ENCODE measurements around the gene DRD2.

The DRD2 gene

GRCh38 chr11:113446112-113446511 is 29.1 kb downstream of the DRD2 start:
- no peak for DNase-seq (ENCODE audit: low spot score)

- no peak for DNase-seq (ENCODE audit: low spot score)
Measured at GRCh38 chr11:113444502-113445123, 30.6 kb downstream of the DRD2 start.

GRCh38 chr11:113440816-113441215 is 34.4 kb downstream of the DRD2 start:
- no peak for DNase-seq (ENCODE audit: low spot score)

GRCh38 chr11:113436672-113437252 is 38.4 kb downstream of the DRD2 start:
- DNase-seq (ENCODE audit: low spot score), result no peak

GRCh38 chr11:113435190-113435968 is 39.8 kb downstream of the DRD2 start:
- DNase-seq (ENCODE audit: low spot score), result no peak

GRCh38 chr11:113431746-113432145 is 43.5 kb downstream of the DRD2 start:
- no peak for DNase-seq (ENCODE audit: low spot score)

- no peak for DNase-seq (ENCODE audit: low spot score)
Measured at GRCh38 chr11:113426686-113427085, 48.5 kb downstream of the DRD2 start.

GRCh38 chr11:113420808-113421207 is 54.4 kb downstream of the DRD2 start:
- DNase-seq (ENCODE audit: low spot score), result no peak

GRCh38 chr11:113419454-113420003 is 55.7 kb downstream of the DRD2 start:
- no peak for DNase-seq (ENCODE audit: low spot score)

- DNase-seq (ENCODE audit: low spot score), result no peak
Measured at GRCh38 chr11:113417428-113417827, 57.8 kb downstream of the DRD2 start.

- no peak for DNase-seq (ENCODE audit: low spot score)
Measured at GRCh38 chr11:113415343-113415742, 59.9 kb downstream of the DRD2 start.

GRCh38 chr11:113412675-113413074 is 62.5 kb downstream of the DRD2 start:
- DNase-seq (ENCODE audit: low spot score), result no peak

GRCh38 chr11:113411536-113411935 is 63.7 kb downstream of the DRD2 start:
- no peak for DNase-seq (ENCODE audit: low spot score)

- no peak for DNase-seq (ENCODE audit: low spot score)
Measured at GRCh38 chr11:113410414-113411135, 64.6 kb downstream of the DRD2 start.

GRCh38 chr11:113409526-113409925 is 65.7 kb downstream of the DRD2 start:
- DNase-seq (ENCODE audit: low spot score), result no peak

- no peak for DNase-seq (ENCODE audit: low spot score)
Measured at GRCh38 chr11:113408887-113409286, 66.3 kb downstream of the DRD2 start.

GRCh38 chr11:113408206-113408605 is 67.0 kb downstream of the DRD2 start:
- DNase-seq (ENCODE audit: low spot score), result no peak

GRCh38 chr11:113407163-113407562 is 68.0 kb downstream of the DRD2 start:
- DNase-seq (ENCODE audit: low spot score), result no peak

GRCh38 chr11:113405724-113406478 is 69.3 kb downstream of the DRD2 start:
- no peak for DNase-seq (ENCODE audit: low spot score)

GRCh38 chr11:113404859-113405430 is 70.3 kb downstream of the DRD2 start:
- no peak for DNase-seq (ENCODE audit: low spot score)

- DNase-seq (ENCODE audit: low spot score), result peak; percentile 23
Measured at GRCh38 chr11:113401718-113402117, 73.5 kb downstream of the DRD2 start.

Measured in globus pallidus (tissue), 1 donor.